ENCODE data around the gene TNNI3K. TPM values are rescaled to one million over a fixed set of nuclear protein-coding genes. Genes with fewer than 3 reads are reported as not detected.

The TNNI3K gene
- total RNA-seq, 2 donors from 2014 or later, result not detected

GRCh38 chr1:74423471-74423870, 188.3 kb downstream of the TNNI3K start:
- H3K27me3 Mint-ChIP-seq, result no peaks in the 10 kb centered on the region
- peaks cover 5% of the 10 kb centered on the region for H3K9me3 Mint-ChIP-seq
- H3K36me3 Mint-ChIP-seq, result no peaks in the 10 kb centered on the region
- no peak for DNase-seq (ENCODE audit: low spot score)
- no peak overlapping the region for H3K4me3 Mint-ChIP-seq
- no peaks in the 10 kb centered on the region for H3K4me1 Mint-ChIP-seq (ENCODE audit: low read depth in 2 of 2)
- no peak overlapping the region for H3K27ac Mint-ChIP-seq
- ATAC-seq, result no peak

- H3K4me3 Mint-ChIP-seq, result no peak overlapping the region
- peaks cover 10% of the 10 kb centered on the region for H3K9me3 Mint-ChIP-seq
- no peaks in the 10 kb centered on the region for H3K4me1 Mint-ChIP-seq (ENCODE audit: low read depth in 2 of 2)
- H3K27ac Mint-ChIP-seq, result no peak overlapping the region
- no peaks in the 10 kb centered on the region for H3K27me3 Mint-ChIP-seq
- no peaks in the 10 kb centered on the region for H3K36me3 Mint-ChIP-seq
- DNase-seq (ENCODE audit: low spot score) (no peak), ATAC-seq (no peak)
Measured at GRCh38 chr1:74425676-74426075, 190.5 kb downstream of the TNNI3K start.

- ATAC-seq (no peak), DNase-seq (ENCODE audit: low spot score) (no peak)
- H3K4me1 Mint-ChIP-seq (ENCODE audit: low read depth in 2 of 2), result no peaks in the 10 kb centered on the region
- H3K27ac Mint-ChIP-seq, result no peak overlapping the region
- no peaks in the 10 kb centered on the region for H3K36me3 Mint-ChIP-seq
- H3K9me3 Mint-ChIP-seq, result peaks cover 10% of the 10 kb centered on the region
- H3K4me3 Mint-ChIP-seq, result no peak overlapping the region
- H3K27me3 Mint-ChIP-seq, result no peaks in the 10 kb centered on the region
Measured at GRCh38 chr1:74426208-74426937, 191.2 kb downstream of the TNNI3K start.

GRCh38 chr1:74427681-74428080, 192.5 kb downstream of the TNNI3K start:
- Mint-ChIP-seq H3K4me3 (no peak overlapping the region), H3K27me3 (no peaks in the 10 kb centered on the region), H3K4me1 (ENCODE audit: low read depth in 2 of 2) (no peaks in the 10 kb centered on the region), H3K36me3 (no peaks in the 10 kb centered on the region), H3K9me3 (peaks cover 10% of the 10 kb centered on the region), H3K27ac (no peak overlapping the region)
- no peak for DNase-seq (ENCODE audit: low spot score)
- ATAC-seq, result no peak

GRCh38 chr1:74429580-74429979, 194.4 kb downstream of the TNNI3K start:
- DNase-seq (ENCODE audit: low spot score), result no peak
- Mint-ChIP-seq H3K27me3 (peaks cover 0 to 10% of the 10 kb centered on the region in 2 donors), H3K36me3 (no peaks in the 10 kb centered on the region), H3K4me1 (ENCODE audit: low read depth in 2 of 2) (no peaks in the 10 kb centered on the region), H3K9me3 (peaks cover 15% of the 10 kb centered on the region), H3K4me3 (no peak overlapping the region), H3K27ac (no peak overlapping the region)
- no peak for ATAC-seq

- Mint-ChIP-seq H3K9me3 (peaks cover 15% of the 10 kb centered on the region), H3K4me3 (no peak overlapping the region), H3K36me3 (no peaks in the 10 kb centered on the region), H3K27ac (no peak overlapping the region), H3K27me3 (peaks cover 0 to 10% of the 10 kb centered on the region in 2 donors), H3K4me1 (ENCODE audit: low read depth in 2 of 2) (no peaks in the 10 kb centered on the region)
- ATAC-seq (no peak), DNase-seq (ENCODE audit: low spot score) (no peak)
Measured at GRCh38 chr1:74430342-74430934, 195.3 kb downstream of the TNNI3K start.

GRCh38 chr1:74431531-74431930, 196.3 kb downstream of the TNNI3K start:
- DNase-seq (ENCODE audit: low spot score) (no peak), ATAC-seq (no peak)
- Mint-ChIP-seq H3K27ac (no peak overlapping the region), H3K27me3 (peaks cover 0 to 10% of the 10 kb centered on the region in 2 donors), H3K4me3 (no peak overlapping the region), H3K4me1 (ENCODE audit: low read depth in 2 of 2) (no peaks in the 10 kb centered on the region), H3K9me3 (peaks cover 13% of the 10 kb centered on the region), H3K36me3 (no peaks in the 10 kb centered on the region)

- no peak overlapping the region for H3K27ac Mint-ChIP-seq
- DNase-seq (ENCODE audit: low spot score) (no peak), ATAC-seq (no peak)
- H3K27me3 Mint-ChIP-seq, result peaks cover 0 to 15% of the 10 kb centered on the region in 2 donors
- H3K4me3 Mint-ChIP-seq, result no peak overlapping the region
- no peaks in the 10 kb centered on the region for H3K36me3 Mint-ChIP-seq
- H3K4me1 Mint-ChIP-seq (ENCODE audit: low read depth in 2 of 2), result no peaks in the 10 kb centered on the region
- peaks cover 17% of the 10 kb centered on the region for H3K9me3 Mint-ChIP-seq
Measured at GRCh38 chr1:74432325-74432724, 197.1 kb downstream of the TNNI3K start.

- Mint-ChIP-seq H3K9me3 (peaks cover 13% of the 10 kb centered on the region), H3K27me3 (peaks cover 0 to 16% of the 10 kb centered on the region in 2 donors), H3K27ac (no peak overlapping the region), H3K36me3 (no peaks in the 10 kb centered on the region), H3K4me1 (ENCODE audit: low read depth in 2 of 2) (no peaks in the 10 kb centered on the region), H3K4me3 (no peak overlapping the region)
- no peak for ATAC-seq
- no peak for DNase-seq (ENCODE audit: low spot score)
Measured at GRCh38 chr1:74434321-74434720, 199.1 kb downstream of the TNNI3K start.

GRCh38 chr1:74436078-74436477, 200.9 kb downstream of the TNNI3K start:
- Mint-ChIP-seq H3K4me1 (ENCODE audit: low read depth in 2 of 2) (no peaks in the 10 kb centered on the region), H3K4me3 (no peak overlapping the region), H3K27me3 (peaks cover 0 to 16% of the 10 kb centered on the region in 2 donors), H3K27ac (no peak overlapping the region), H3K9me3 (peaks cover 16% of the 10 kb centered on the region), H3K36me3 (no peaks in the 10 kb centered on the region)
- DNase-seq (ENCODE audit: low spot score) (no peak), ATAC-seq (no peak)

GRCh38 chr1:74437035-74437434, 201.8 kb downstream of the TNNI3K start:
- DNase-seq (ENCODE audit: low spot score) (no peak), ATAC-seq (no peak)
- Mint-ChIP-seq H3K4me1 (ENCODE audit: low read depth in 2 of 2) (no peaks in the 10 kb centered on the region), H3K27me3 (peaks cover 0 to 16% of the 10 kb centered on the region in 2 donors), H3K36me3 (no peaks in the 10 kb centered on the region), H3K9me3 (peaks cover 16% of the 10 kb centered on the region), H3K4me3 (no peak overlapping the region), H3K27ac (no peak overlapping the region)

GRCh38 chr1:74452035-74452434, 216.8 kb downstream of the TNNI3K start:
- no peak overlapping the region for H3K4me3 Mint-ChIP-seq
- DNase-seq (ENCODE audit: low spot score), result no peak
- ATAC-seq, result no peak

GRCh38 chr1:74453277-74453676, 218.1 kb downstream of the TNNI3K start:
- DNase-seq (ENCODE audit: low spot score) (no peak), ATAC-seq (no peak)
- Mint-ChIP-seq H3K9me3 (peaks cover 8% of the 10 kb centered on the region), H3K36me3 (no peaks in the 10 kb centered on the region), H3K4me1 (ENCODE audit: low read depth in 2 of 2) (no peaks in the 10 kb centered on the region), H3K4me3 (no peak overlapping the region), H3K27ac (no peak overlapping the region), H3K27me3 (no peaks in the 10 kb centered on the region)

More at GRCh38 chr1:74452035-74452434, 216.8 kb downstream of the TNNI3K start:
- H3K4me1 Mint-ChIP-seq (ENCODE audit: low read depth in 2 of 2), result no peaks in the 10 kb centered on the region
- no peaks in the 10 kb centered on the region for H3K36me3 Mint-ChIP-seq
- no peak overlapping the region for H3K27ac Mint-ChIP-seq
- H3K27me3 Mint-ChIP-seq, result no peaks in the 10 kb centered on the region
- peaks cover 8% of the 10 kb centered on the region for H3K9me3 Mint-ChIP-seq

GRCh38 chr1:74455390-74455789, 220.2 kb downstream of the TNNI3K start:
- Mint-ChIP-seq H3K36me3 (no peaks in the 10 kb centered on the region), H3K27me3 (peaks cover 0 to 6% of the 10 kb centered on the region in 2 donors), H3K4me3 (no peak overlapping the region), H3K4me1 (ENCODE audit: low read depth in 2 of 2) (no peaks in the 10 kb centered on the region), H3K27ac (no peak overlapping the region), H3K9me3 (peaks cover 15% of the 10 kb centered on the region)
- no peak for DNase-seq (ENCODE audit: low spot score)
- no peak for ATAC-seq

Data from natural killer cell treated with Interleukin-12 subunit alpha and Interleukin-12 subunit beta and Interleukin-15 and Interleukin-18, amount 100 ng/mL, for 72 hours (primary cell).